ENCODE data around the gene LAIR2.
"Not testable (repeated sequence)": the region's sequence is repeated elsewhere in the genome, so short reads cannot be mapped to it uniquely, and the experiment has no call there.

Gene LAIR2

GRCh38 chr19:54464630-54465425, 37.8 kb upstream of the LAIR2 start:
- peak; percentile 32 to 36 for DNase-seq (ENCODE audit: low read depth in 2 of 2)

GRCh38 chr19:54465426-54466109, 37.1 kb upstream of the LAIR2 start:
- no peak for DNase-seq (ENCODE audit: low read depth in 2 of 2)

- DNase-seq (ENCODE audit: low read depth in 2 of 2) = not testable (repeated sequence)
These were observed 36.5 kb upstream of the LAIR2 start for GRCh38 chr19:54466110-54466480.

GRCh38 chr19:54469496-54469934, 33.1 kb upstream of the LAIR2 start:
- DNase-seq (ENCODE audit: low read depth in 2 of 2) = no peak

- DNase-seq (ENCODE audit: low read depth in 2 of 2) = no peak
These were observed 32.2 kb upstream of the LAIR2 start for GRCh38 chr19:54470276-54470887.

- DNase-seq (ENCODE audit: low read depth in 2 of 2) = no peak
These were observed 31.4 kb upstream of the LAIR2 start for GRCh38 chr19:54470991-54471782.

GRCh38 chr19:54473071-54473891, 29.4 kb upstream of the LAIR2 start, which contains the start of gene CDC42EP5:
Gene CDC42EP5 (minus strand): TSS chr19:54473296. CDS start chr19:54465547, 7,749 bp downstream.
- DNase-seq (ENCODE audit: low read depth in 2 of 2) = peak; percentile 87 to 88

GRCh38 chr19:54473892-54474372, 28.7 kb upstream of the LAIR2 start:
- no peak for DNase-seq (ENCODE audit: low read depth in 2 of 2)

- no peak for DNase-seq (ENCODE audit: low read depth in 2 of 2)
These were observed 26.9 kb upstream of the LAIR2 start for GRCh38 chr19:54475706-54476105.

- no peak for DNase-seq (ENCODE audit: low read depth in 2 of 2)
These were observed 25.0 kb upstream of the LAIR2 start for GRCh38 chr19:54477650-54478049.

- DNase-seq (ENCODE audit: low read depth in 2 of 2) = no peak
These were observed 23.9 kb upstream of the LAIR2 start for GRCh38 chr19:54478677-54479266.

- no peak for DNase-seq (ENCODE audit: low read depth in 2 of 2)
These were observed 22.6 kb upstream of the LAIR2 start for GRCh38 chr19:54480051-54480450.

GRCh38 chr19:54481326-54481930, 21.2 kb upstream of the LAIR2 start:
- no peak for DNase-seq (ENCODE audit: low read depth in 2 of 2)

- DNase-seq (ENCODE audit: low read depth in 2 of 2) = no peak
These were observed 19.7 kb upstream of the LAIR2 start for GRCh38 chr19:54482889-54483288.

GRCh38 chr19:54484451-54484850, 18.2 kb upstream of the LAIR2 start:
- DNase-seq (ENCODE audit: low read depth in 2 of 2) = no peak

- no peak for DNase-seq (ENCODE audit: low read depth in 2 of 2)
These were observed 16.8 kb upstream of the LAIR2 start for GRCh38 chr19:54485851-54486250.

- DNase-seq (ENCODE audit: low read depth in 2 of 2) = no peak
These were observed 13.3 kb upstream of the LAIR2 start for GRCh38 chr19:54489341-54489740.

GRCh38 chr19:54489766-54490165, 12.9 kb upstream of the LAIR2 start:
- no peak for DNase-seq (ENCODE audit: low read depth in 2 of 2)

- DNase-seq (ENCODE audit: low read depth in 2 of 2) = no peak
These were observed 10.1 kb upstream of the LAIR2 start for GRCh38 chr19:54492568-54492967.

- DNase-seq (ENCODE audit: low read depth in 2 of 2) = not testable (repeated sequence)
These were observed 9.6 kb upstream of the LAIR2 start for GRCh38 chr19:54493056-54493455.

Measured in fibroblast of skin of left biceps (primary cell).